ENCODE measurements around the gene AURKA. TPM values are rescaled to one million over a fixed set of nuclear protein-coding genes. Genes with fewer than 3 reads are reported as not detected.

AURKA gene
- total and polyA plus RNA-seq, 9 of the 15 experiments (the other 6 are each of a cell fraction or from before 2014, with no cell fraction given) = 72.7 to 162 (median 113) TPM

DNA sequence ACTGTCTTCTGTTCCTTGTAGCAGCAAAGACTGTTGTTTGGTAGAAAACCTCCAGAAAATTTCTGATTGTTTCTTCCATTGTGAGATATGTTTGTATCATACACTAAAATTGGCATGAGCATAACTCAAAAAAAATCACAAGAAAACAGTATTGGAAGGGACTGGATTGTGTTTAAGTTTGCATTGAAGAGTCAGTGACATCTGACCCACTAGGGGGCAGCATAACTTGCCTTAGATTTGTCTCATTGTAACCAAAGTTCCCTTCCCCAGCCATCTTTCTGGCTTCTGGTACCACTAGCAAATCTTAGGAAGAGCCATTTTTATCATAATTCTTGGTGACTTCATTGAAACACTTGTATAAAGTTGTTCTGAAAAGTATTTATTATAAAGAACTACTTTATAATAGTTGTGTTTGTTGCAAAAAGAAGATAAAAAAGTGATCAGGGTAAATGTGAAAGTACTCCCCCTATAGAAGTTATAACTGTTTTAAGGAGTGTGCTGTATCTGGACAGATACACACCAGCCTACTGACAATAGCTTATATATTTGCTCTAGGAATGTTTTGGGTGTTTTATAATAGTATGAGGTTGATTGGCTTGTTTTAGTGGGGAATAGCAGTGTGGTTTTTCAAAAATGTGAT is 8.1 kb upstream of the AURKA start (continued):
- peak; percentile 67 for TF ChIP-seq CTCFL (IDR thresholded peaks at IDR 0.05; ENCODE audit: borderline replicate concordance, insufficient read depth, low read depth, low read length, poor library complexity, severe bottlenecking)
- TF ChIP-seq, protein P1, sequence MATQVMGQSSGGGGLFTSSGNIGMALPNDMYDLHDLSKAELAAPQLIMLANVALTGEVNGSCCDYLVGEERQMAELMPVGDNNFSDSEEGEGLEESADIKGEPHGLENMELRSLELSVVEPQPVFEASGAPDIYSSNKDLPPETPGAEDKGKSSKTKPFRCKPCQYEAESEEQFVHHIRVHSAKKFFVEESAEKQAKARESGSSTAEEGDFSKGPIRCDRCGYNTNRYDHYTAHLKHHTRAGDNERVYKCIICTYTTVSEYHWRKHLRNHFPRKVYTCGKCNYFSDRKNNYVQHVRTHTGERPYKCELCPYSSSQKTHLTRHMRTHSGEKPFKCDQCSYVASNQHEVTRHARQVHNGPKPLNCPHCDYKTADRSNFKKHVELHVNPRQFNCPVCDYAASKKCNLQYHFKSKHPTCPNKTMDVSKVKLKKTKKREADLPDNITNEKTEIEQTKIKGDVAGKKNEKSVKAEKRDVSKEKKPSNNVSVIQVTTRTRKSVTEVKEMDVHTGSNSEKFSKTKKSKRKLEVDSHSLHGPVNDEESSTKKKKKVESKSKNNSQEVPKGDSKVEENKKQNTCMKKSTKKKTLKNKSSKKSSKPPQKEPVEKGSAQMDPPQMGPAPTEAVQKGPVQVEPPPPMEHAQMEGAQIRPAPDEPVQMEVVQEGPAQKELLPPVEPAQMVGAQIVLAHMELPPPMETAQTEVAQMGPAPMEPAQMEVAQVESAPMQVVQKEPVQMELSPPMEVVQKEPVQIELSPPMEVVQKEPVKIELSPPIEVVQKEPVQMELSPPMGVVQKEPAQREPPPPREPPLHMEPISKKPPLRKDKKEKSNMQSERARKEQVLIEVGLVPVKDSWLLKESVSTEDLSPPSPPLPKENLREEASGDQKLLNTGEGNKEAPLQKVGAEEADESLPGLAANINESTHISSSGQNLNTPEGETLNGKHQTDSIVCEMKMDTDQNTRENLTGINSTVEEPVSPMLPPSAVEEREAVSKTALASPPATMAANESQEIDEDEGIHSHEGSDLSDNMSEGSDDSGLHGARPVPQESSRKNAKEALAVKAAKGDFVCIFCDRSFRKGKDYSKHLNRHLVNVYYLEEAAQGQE (IDR thresholded peaks at IDR 0.05; ENCODE audit: borderline replicate concordance) = peak; percentile 53; the same call in 1 of the 2 replicates
- TF ChIP-seq, protein P1 (CRISPR knock-in tag; IDR thresholded peaks at IDR 0.05; ENCODE audit: low read depth) = no peak
- TF ChIP-seq ZNF224 (CRISPR knock-in tag; IDR thresholded peaks at IDR 0.05) = no peak
- 0 out of 2 replicates have a peak, but pooled peaks have one; percentile 21 for TF ChIP-seq RB1 (IDR thresholded peaks at IDR 0.05; ENCODE audit: low read depth)
- no peak for TF ChIP-seq GABPA (tag; conservative IDR thresholded peaks at IDR 0.05; ENCODE audit: low read depth)
- TF ChIP-seq ETV6 (IDR thresholded peaks at IDR 0.05; ENCODE audit: borderline replicate concordance in 1 of 2, low read depth in 2 of 2, low read length in 1 of 2) = 0 out of 4 replicates have a peak, but pooled peaks of 1 of the 2 experiments have one; percentile 26
- no peak for TF ChIP-seq ETV6 (CRISPR knock-in tag; IDR thresholded peaks at IDR 0.05; ENCODE audit: borderline replicate concordance)
- 0 out of 2 replicates have a peak, but pooled peaks have one; percentile 15 for TF ChIP-seq ZNF134 (CRISPR knock-in tag; conservative IDR thresholded peaks at IDR 0.05)
- peak; percentile 28; the same call in 1 of the 2 replicates for TF ChIP-seq DEAF1 (CRISPR knock-in tag; IDR thresholded peaks at IDR 0.05)
- no peak for TF ChIP-seq ILK (tag; IDR thresholded peaks at IDR 0.05; ENCODE audit: borderline replicate concordance, low read depth)
- TF ChIP-seq RCOR1 (IDR thresholded peaks at IDR 0.05; ENCODE audit: borderline replicate concordance in 1 of 2, low read depth in 2 of 2, low read length in 2 of 2) = 0 out of 4 replicates have a peak, but pooled peaks of 1 of the 2 experiments have one; percentile 14

Data from K562 (cell line).